ENCODE data around the gene MT1M.

- no peak for TF ChIP-seq CTCF (IDR thresholded peaks at IDR 0.05; ENCODE audit: insufficient read depth, low read length)
- no peak for TF ChIP-seq REST (IDR thresholded peaks at IDR 0.05; ENCODE audit: insufficient replicate concordance, low read depth)
- TF ChIP-seq POLR2AphosphoS5 (IDR thresholded peaks at IDR 0.05; ENCODE audit: low read depth) = no peak
Measured at GRCh38 chr16:56633535-56633934, 1.1 kb downstream of the MT1M start.

Measured in HL-60 (cell line).